Peyer's patch (tissue), 4 donors: ENCODE measurements around the gene BRD1. TPM values are rescaled to one million over a fixed set of nuclear protein-coding genes. Genes with fewer than 3 reads are reported as not detected.

Experiments used
- DNase-seq, 3 donors: peaks; one replicate each; pipeline ENCODE4 v3.0.0-alpha.2; 2017 to 2019
- H3K27ac ChIP-seq, 4 donors: fragments of 200-600 bp; sonication (generic); one replicate each; pipeline ENCODE4 v1.5.1; 2016 to 2019
- H3K27me3 ChIP-seq, 2 donors: fragments of 200-600 bp; sonication (generic); one replicate each; pipeline ENCODE4 v1.5.1; 2019
- H3K36me3 ChIP-seq, 3 donors: fragments of 200-600 bp; sonication (generic); one replicate each; pipeline ENCODE4 v1.5.1; 2016 to 2019
- H3K4me1 ChIP-seq, 4 donors: fragments of 200-600 bp; sonication (generic); one replicate each; pipeline ENCODE4 v1.5.1; 2016 to 2019
- H3K4me3 ChIP-seq, 4 donors: fragments of 200-600 bp; sonication (generic); 1 replicate in 3 of 4; 2 replicates in 1 of 4; pipeline ENCODE4 v1.5.1; 2016 to 2019; ENCODE audit warnings: mild to moderate bottlenecking in 1 of 4
- H3K9me3 ChIP-seq, 4 donors: fragments of 200-600 bp; sonication (generic); one replicate each; pipeline ENCODE4 v1.5.1; 2016 to 2019; ENCODE audit warnings: mild to moderate bottlenecking in 1 of 4
- CTCF ChIP-seq, 6 experiments: fragments of 450-650 bp in 4 of 6; fragments of 200-600 bp in 2 of 6; sonication (generic) in 1 of 6; IDR thresholded peaks; one replicate each; pipeline ENCODE4 v1.5.1; 2017 to 2019; ENCODE audit warnings: antibody characterized with exemption in 6 of 6, mild to moderate bottlenecking in 3 of 6, moderate library complexity in 1 of 6
- POLR2A ChIP-seq, 2 donors: fragments of 450-650 bp; IDR thresholded peaks; one replicate each; pipeline ENCODE4 v1.5.1; 2017; ENCODE audit warnings: antibody characterized with exemption in 2 of 2, mild to moderate bottlenecking in 2 of 2, moderate library complexity in 2 of 2
- total RNA-seq, 4 donors: library from RNA; depleted of rRNA; stranded (reverse); fragments of >200 nt; gene quantifications; one replicate each; pipeline ENCODE4 v1.1.0, GENCODE V29; 2016

BRD1 gene
- total RNA-seq, 4 donors from 2014 or later: 54.1 to 126 (median 78.5) TPM

- Histone ChIP-seq H3K36me3 (peaks cover 0 to 19% (median 0%) of the 10 kb centered on the region in 3 donors), H3K9me3 (peaks cover 0 to 7% (median 3%) of the 10 kb centered on the region in 4 donors), H3K27ac (no peak overlapping the region), H3K4me1 (peaks cover 0 to 9% (median 0%) of the 10 kb centered on the region in 4 donors), H3K27me3 (no peaks in the 10 kb centered on the region), H3K4me3 (no peak overlapping the region)
- DNase-seq: peak in 2 of 3 donors; percentile 40 to 41
- TF ChIP-seq POLR2A (IDR thresholded peaks at IDR 0.05) (no peak), CTCF (IDR thresholded peaks at IDR 0.05) (no peak)
Observed at GRCh38 chr22:49768077-49768910, 59.4 kb downstream of the BRD1 start.

GRCh38 chr22:49767355-49768062 is 60.2 kb downstream of the BRD1 start:
- H3K9me3 ChIP-seq: peaks cover 0 to 7% (median 3%) of the 10 kb centered on the region in 4 donors
- H3K36me3 ChIP-seq: peaks cover 0 to 12% (median 0%) of the 10 kb centered on the region in 3 donors
- H3K27me3 ChIP-seq: no peaks in the 10 kb centered on the region
- DNase-seq: peak in 2 of 3 donors; percentile 45 to 50
- peaks cover 0 to 9% (median 0%) of the 10 kb centered on the region in 4 donors for H3K4me1 ChIP-seq
- H3K4me3 ChIP-seq: no peak overlapping the region
- H3K27ac ChIP-seq: no peak overlapping the region
- TF ChIP-seq CTCF (IDR thresholded peaks at IDR 0.05) (peak; percentile 33 to 83 (median 66)), POLR2A (IDR thresholded peaks at IDR 0.05) (no peak)

GRCh38 chr22:49765951-49766350 is 61.7 kb downstream of the BRD1 start:
- Histone ChIP-seq H3K4me1 (peaks cover 0 to 9% (median 1%) of the 10 kb centered on the region in 4 donors), H3K9me3 (peaks cover 0 to 7% (median 3%) of the 10 kb centered on the region in 4 donors), H3K4me3 (no peak overlapping the region), H3K36me3 (no peaks in the 10 kb centered on the region), H3K27ac (no peak overlapping the region), H3K27me3 (no peaks in the 10 kb centered on the region)
- TF ChIP-seq POLR2A (IDR thresholded peaks at IDR 0.05) (no peak), CTCF (IDR thresholded peaks at IDR 0.05) (no peak)
- peak in 2 of 3 donors; percentile 36 to 37 for DNase-seq

- TF ChIP-seq CTCF (IDR thresholded peaks at IDR 0.05) (no peak), POLR2A (IDR thresholded peaks at IDR 0.05) (no peak)
- Histone ChIP-seq H3K27me3 (no peaks in the 10 kb centered on the region), H3K4me1 (peaks cover 0 to 9% (median 2%) of the 10 kb centered on the region in 4 donors), H3K27ac (no peak overlapping the region), H3K4me3 (no peak overlapping the region), H3K36me3 (no peaks in the 10 kb centered on the region), H3K9me3 (peaks cover 0 to 7% (median 3%) of the 10 kb centered on the region in 4 donors)
- peak in 2 of 3 donors; percentile 35 to 38 for DNase-seq
Observed at GRCh38 chr22:49765091-49765771, 62.4 kb downstream of the BRD1 start.

GRCh38 chr22:49764127-49764581 is 63.5 kb downstream of the BRD1 start:
- Histone ChIP-seq H3K27me3 (no peaks in the 10 kb centered on the region), H3K9me3 (peaks cover 0 to 7% (median 3%) of the 10 kb centered on the region in 4 donors), H3K4me3 (no peak overlapping the region), H3K27ac (no peak overlapping the region), H3K36me3 (no peaks in the 10 kb centered on the region), H3K4me1 (peaks cover 0 to 7% (median 2%) of the 10 kb centered on the region in 4 donors)
- DNase-seq: peak in 2 of 3 donors; percentile 40 to 43
- TF ChIP-seq CTCF (IDR thresholded peaks at IDR 0.05) (no peak), POLR2A (IDR thresholded peaks at IDR 0.05) (no peak)
